HG02763 (cell line): ENCODE data around the gene PRKAA1.

Source experiments
- ATAC-seq: cut with Tn5 transposase; IDR thresholded peaks from one replicate; pipeline ENCODE4 v1.9.1; 2021; ENCODE audit warnings: mild to moderate bottlenecking, moderate library complexity; ENCODE audit not compliant: unreplicated experiment

Gene PRKAA1

GRCh38 chr5:40798012-40798800, at the start of gene PRKAA1:
PRKAA1 (minus strand) TSS chr5:40798374; CDS start chr5:40798189, 185 bp downstream.
- ATAC-seq = peak; percentile 96

- no peak for ATAC-seq
Measured at GRCh38 chr5:40847525-40847924, 49.4 kb upstream of the PRKAA1 start.

DNA sequence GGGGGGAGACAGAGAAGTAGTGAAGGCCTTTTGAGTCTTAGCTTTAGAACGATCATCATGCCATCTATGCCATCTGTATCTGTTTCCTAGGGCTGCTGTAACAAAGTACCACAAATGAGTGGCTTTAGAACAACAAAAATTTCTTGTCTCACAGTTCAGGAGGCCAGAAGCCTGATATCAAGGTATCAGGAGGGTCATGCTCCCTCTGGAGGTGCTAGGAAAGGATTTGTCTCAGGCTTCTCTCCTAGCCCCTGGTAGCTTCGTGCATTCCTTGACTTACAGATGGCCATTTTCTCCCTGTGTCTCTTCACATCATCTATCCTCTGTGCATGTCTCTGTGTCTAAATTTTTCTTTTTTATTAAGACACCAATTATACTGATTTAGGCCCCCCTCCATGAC, 48.2 kb upstream of the PRKAA1 start:
- no peak for ATAC-seq

GRCh38 chr5:40844565-40844964, 46.4 kb upstream of the PRKAA1 start:
- no peak for ATAC-seq

- ATAC-seq = no peak
Measured at GRCh38 chr5:40842351-40842750, 44.2 kb upstream of the PRKAA1 start.

DNA sequence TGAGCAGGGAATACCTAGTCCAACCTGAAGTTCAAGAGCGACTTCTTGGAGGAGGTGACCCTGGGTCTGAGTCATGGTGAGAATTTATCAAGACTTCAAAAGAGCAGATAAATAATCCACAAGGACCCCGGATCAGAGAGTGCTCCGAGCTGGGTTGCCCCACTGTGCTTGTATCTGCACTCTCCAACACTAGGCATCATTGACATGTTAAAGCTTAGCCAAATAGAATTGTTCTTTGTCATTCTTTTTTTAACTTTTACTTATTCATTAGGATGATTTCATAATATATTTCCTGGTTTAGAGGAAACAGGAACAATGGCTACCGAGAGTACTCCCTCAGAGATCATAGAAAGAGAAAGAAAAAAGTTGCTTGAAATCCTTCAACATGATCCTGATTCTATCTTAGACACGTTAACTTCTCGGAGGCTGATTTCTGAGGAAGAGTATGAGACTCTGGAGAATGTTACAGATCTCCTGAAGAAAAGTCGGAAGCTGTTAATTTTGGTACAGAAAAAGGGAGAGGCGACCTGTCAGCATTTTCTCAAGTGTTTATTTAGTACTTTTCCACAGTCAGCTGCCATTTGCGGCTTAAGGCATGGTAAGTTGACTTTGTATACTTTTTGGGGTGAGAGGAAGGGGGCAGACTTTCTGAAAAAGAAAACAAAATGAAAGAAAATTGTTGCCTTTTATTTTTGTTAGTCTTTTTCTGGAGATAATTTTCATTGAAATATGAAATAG, 43.1 kb upstream of the PRKAA1 start, which contains the start of gene CARD6:
Gene CARD6, plus strand, starts transcription at position 300 of the 738 bp plus-strand sequence. Its CDS starts 16 bp downstream, at position 316.
- no peak for ATAC-seq

GRCh38 chr5:40838086-40838485, 39.9 kb upstream of the PRKAA1 start:
- no peak for ATAC-seq

DNA sequence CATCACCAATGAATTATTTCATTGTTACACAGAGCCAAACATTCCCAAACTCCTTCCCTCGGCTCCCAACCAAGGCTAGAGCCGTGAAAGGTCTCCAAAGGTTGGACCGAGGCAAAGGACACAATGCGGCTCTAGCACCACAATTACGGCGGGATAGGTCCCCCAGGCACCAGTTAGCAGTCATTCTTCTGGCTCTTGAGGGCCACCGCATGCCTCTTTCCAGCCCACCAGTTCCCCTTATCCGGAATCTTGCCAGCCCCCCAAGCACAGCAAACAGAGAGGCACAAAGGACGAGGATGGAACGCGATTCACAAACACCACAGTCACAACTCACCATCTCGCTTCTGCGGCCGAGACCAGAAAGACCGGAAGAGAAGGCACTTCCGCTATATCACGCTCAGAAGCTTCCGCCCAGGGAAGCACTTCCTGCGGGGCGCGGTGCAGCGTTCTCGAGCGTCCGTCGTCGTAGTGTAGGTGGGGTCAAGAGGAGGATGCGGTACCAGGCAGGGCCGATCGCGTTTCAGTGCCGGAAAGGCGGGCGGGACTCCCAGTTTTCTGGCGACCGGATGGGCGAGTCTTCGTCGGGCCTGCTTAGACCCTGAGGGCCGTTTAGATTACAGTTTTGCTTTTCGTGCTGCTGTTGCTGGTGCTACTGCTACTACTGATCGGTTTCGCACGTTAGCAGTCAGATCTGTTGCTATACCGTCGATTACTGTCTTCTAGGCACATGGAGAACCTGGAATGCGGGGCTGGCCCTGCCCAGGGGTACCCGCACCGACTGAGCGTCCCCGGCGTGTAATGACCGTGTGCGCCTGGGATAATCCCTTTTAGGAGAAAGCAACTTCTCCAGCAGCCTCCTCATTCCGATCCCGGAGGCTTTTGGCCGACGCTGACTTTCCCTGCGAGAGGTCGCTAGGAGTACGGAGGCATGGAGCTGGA, 36.9 kb upstream of the PRKAA1 start, which contains the start of gene RPL37:
Gene RPL37, minus strand, starts transcription at position 374 of the 939 bp plus-strand sequence. Its CDS starts 37 bp downstream, at position 337.
- ATAC-seq = peak; percentile 97

- no peak for ATAC-seq
Measured at GRCh38 chr5:40834391-40834848, 36.2 kb upstream of the PRKAA1 start.

GRCh38 chr5:40833712-40834229, 35.6 kb upstream of the PRKAA1 start:
- no peak for ATAC-seq

- no peak for ATAC-seq
Measured at GRCh38 chr5:40832345-40832744, 34.2 kb upstream of the PRKAA1 start.

DNA sequence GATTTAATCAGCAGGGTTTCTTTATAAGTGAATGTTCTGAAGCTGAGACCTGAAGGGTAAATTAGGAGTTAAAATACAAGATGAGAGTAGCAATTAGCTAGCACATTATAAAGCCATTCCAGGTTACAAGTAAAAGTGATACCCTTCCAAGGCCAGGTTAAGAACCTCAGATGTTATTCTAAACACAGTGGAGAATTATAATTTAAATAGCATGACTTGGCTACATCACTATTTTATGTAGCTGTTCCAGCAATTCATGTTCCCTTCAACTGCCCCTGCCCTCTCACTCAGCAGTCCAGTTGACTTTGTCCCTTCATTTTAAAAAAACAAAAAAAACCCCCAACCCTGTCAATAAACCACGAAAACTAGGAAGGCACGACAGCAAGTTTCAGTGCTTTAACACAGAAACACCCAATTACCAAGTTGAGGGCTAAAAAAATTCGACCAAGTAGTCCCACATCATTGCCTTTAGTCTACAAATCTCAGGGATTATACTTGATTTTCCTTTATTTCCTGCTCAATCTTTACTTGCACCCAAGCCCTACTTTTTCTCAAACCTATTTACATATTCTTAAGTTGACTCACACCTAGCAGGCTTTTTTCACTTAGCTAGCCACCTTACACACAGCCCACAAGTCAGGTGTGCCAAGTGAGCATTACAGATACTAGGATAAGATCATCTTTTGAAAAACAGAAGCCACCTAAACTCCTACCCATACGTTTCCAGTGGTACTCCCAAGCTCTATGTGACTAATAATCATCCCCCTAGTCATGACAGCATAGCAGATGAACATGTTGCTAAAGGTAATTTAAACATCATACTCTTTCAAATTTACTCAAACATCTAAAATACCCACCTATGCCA, 33.4 kb upstream of the PRKAA1 start:
- ATAC-seq = no peak

GRCh38 chr5:40829748-40830533, 31.8 kb upstream of the PRKAA1 start:
- no peak for ATAC-seq

- ATAC-seq = no peak
Measured at GRCh38 chr5:40828690-40829661, 30.8 kb upstream of the PRKAA1 start.

GRCh38 chr5:40828021-40828631, 30.0 kb upstream of the PRKAA1 start:
- ATAC-seq = no peak

DNA sequence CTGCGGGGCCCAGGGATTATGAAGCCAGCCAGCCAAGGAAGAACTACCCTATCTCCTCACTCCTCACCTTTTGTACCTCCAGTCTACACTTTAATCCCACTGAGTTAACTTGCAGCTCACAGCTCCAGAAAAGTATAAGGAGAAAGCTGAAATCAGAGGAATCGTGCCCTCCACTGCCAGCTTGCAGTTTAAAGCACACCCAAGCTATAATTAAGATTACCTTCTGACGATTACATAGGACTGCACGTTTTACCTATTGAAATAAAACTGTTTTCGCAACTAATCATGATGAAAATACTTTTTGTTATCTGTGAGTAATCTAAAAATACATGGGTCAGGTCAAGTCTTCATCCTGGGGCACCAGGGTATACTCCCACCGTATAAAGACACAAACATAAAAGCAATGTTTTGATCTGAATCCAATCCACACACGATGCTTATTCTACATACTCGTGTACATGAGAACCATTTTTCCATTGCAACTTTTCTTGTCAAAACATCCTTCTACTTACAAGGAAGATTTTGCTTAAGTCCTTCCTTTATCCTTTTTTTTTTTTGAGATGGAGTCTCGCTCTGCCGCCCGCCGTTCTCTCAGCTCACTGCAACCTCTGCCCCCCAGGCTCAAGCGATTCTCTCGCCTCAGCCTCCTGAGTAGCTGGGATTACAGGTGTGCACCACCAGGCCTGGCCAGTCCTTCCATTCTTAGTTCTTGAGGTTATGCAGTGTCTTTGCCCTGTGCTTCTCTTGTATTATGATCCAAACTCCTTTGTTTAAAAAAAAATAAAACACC, 29.2 kb upstream of the PRKAA1 start:
- no peak for ATAC-seq
